Middle frontal gyrus (tissue), 1 donor: ENCODE measurements around the gene CRACDL.

ENCODE experiments used
- DNase-seq: peaks from one replicate; pipeline ENCODE4 v3.0.0-alpha.2; 2015; ENCODE audit warnings: low spot score; ENCODE audit errors: extremely low spot score

The CRACDL gene, protein sequence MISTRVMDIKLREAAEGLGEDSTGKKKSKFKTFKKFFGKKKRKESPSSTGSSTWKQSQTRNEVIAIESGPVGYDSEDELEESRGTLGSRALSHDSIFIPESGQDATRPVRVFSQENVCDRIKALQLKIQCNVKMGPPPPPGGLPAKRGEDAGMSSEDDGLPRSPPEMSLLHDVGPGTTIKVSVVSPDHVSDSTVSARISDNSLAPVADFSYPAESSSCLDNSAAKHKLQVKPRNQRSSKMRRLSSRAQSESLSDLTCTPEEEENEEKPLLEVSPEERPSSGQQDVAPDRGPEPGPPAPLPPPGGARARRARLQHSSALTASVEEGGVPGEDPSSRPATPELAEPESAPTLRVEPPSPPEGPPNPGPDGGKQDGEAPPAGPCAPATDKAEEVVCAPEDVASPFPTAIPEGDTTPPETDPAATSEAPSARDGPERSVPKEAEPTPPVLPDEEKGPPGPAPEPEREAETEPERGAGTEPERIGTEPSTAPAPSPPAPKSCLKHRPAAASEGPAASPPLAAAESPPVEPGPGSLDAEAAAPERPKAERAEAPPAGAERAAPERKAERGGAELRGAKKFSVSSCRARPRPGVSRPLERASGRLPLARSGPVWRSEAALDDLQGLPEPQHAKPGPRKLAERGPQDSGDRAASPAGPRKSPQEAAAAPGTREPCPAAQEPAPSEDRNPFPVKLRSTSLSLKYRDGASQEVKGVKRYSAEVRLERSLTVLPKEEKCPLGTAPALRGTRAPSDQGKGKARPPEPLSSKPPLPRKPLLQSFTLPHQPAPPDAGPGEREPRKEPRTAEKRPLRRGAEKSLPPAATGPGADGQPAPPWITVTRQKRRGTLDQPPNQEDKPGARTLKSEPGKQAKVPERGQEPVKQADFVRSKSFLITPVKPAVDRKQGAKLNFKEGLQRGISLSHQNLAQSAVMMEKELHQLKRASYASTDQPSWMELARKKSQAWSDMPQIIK

DNA sequence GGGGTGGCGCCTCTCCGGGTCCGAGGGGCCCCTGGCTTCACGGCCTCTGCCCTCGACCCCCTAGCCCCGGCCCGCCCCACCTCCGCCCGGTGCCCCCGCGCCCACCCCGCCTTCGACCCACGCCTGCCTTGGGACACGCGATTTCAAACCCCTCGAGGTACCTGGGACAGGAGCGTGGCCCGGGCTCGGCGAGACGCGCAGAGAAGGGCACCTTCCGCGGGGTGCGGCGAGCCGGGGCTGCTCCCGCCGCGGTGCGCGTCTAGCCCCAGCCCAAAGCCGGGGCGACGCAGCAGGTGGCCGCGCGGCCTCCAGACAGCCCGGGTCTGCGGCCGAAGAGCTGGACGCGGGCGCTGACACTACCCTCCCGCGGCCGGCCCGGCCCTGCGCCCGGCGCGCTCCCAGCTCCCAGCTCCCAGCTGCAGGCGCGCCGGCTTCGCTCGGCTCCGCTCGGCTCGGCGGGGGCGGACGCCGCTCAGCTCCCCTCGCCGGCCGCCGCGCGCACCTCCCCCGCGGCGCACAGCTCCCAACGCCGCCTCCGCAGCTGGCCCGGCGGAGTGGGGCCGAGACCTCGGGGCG is at the start of gene CRACDL:
TSS of gene CRACDL (minus strand) at position 449 of the 576 bp plus-strand sequence. CDS start 89,425 bp downstream, outside the sequence.
- no peak for DNase-seq

DNA sequence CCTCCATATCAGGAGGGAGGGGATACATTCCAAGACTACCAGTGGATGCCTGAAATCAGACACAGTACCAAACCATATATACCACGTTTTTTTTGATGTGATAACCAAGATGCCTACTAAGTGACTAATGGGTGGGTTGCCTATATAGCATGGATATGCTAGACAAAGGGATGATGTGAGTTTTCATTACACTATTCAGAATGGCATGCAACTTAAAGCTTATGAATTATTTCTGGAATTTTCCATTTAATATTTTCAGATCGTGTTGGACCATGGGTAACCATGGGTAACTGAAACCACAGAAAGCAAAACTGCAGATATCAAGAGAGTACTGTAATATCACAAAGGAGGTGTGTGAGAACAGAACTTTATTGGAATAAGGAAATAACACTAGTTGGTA is 39.6 kb upstream of the CRACDL start:
- no peak for DNase-seq

DNA sequence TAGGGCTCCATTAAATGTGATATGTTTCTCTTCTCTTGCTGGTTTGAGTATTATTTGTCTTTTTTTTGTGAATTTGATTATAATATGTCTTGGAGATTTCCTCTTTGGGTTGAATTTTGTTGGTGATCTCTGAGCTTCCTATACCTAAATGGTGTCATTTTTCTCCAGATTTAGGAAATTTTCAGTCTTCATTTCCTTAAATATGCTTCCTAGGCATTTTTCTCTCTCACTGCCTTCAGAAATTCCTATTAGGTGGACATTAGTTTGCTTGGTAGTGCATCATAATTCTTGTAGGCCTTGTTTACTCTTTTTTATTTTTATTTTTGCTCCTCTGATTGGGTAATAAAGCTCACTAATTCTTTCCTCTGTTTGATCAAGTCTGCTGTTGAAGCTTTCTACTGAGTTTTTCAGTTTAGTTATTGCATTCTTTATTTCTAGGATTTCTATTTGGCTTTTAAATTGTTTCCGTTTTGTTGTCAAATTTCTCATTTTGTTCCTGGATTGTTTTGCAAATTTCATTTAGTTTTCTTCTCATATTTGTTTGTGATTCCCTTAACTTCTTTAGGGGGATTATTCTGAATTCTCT is 36.6 kb upstream of the CRACDL start:
- DNase-seq, result no peak

- no peak for DNase-seq
Measured at GRCh38 chr2:98959810-98960507, 23.9 kb upstream of the CRACDL start.

GRCh38 chr2:98952966-98953365 is 16.9 kb upstream of the CRACDL start:
- no peak for DNase-seq

DNA sequence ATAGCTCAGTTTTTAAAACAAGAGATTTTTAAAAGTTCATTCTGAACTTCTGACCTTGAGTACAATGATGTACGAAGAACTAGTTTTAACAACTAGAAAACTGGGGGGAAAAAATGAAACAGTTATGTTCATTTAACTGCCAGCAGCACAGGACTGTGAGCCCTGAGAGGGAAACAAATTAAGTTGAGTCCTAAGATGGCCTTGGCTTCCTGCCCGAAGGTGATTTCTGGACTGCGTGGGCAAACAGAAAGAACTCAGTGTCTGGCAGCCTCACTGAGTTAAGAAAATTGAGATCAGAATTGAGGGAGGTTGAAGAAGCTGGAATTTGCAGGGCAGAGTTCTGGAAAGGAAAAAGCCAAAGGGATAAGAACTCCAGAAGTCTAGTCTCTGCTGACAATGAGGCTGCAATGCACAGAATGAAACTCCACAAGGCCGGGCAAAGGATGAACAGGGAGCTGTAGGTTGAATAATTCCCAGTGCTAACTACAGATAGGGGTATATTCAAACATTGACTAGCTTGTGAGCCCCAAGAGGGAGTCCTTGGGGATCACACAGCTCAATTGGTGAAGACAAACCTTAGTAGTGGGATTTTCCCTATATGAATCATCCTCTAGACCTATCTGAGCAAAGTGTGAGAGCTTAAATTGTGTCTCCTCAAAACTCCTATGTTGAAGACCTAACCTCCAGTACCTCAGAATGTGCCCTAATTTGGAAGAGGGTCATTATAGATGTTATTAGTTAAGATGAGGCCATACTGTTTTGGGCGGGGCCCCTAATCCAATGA is 13.1 kb upstream of the CRACDL start:
- DNase-seq, result no peak

DNA sequence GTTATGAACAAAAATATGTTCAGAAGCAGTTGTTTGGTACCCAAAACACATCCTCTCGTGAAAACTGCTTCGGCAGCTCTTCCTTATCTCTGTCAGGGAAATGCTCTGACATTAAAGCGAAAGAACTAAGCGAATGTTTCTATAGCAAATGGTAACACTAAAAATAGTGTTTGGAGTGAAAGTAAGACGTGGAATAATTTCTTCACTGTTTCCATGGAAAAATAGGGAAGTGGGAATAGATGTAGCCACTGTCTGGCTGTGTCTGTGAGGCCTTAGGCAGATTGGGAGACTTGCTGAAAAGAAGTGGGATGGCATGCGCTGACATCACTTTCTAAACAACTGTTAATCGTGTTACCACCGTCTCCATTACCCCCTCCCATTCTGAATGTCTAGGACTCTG is 11.5 kb upstream of the CRACDL start:
- no peak for DNase-seq

DNA sequence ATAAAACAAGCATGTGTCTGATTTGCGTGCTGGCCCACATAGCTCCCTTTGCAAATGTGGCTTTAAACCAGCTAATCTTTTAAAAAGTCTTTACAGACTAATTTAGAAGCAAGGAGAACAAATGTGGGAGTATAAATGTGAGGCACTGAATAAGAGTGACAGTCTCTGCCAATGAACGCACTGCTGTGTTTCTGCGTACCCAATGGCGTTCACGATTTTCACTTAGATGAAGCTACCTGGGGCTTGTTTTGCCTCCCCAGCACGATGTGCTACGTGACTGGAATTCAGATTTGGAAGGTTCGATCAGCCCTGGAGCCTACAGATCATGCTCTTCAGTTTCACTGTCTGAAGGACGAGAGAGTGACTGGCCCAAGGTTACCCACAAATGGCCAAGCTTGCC is 10.8 kb upstream of the CRACDL start:
- peak; percentile 43 for DNase-seq

GRCh38 chr2:98944775-98945174 is 8.8 kb upstream of the CRACDL start:
- no peak for DNase-seq

DNA sequence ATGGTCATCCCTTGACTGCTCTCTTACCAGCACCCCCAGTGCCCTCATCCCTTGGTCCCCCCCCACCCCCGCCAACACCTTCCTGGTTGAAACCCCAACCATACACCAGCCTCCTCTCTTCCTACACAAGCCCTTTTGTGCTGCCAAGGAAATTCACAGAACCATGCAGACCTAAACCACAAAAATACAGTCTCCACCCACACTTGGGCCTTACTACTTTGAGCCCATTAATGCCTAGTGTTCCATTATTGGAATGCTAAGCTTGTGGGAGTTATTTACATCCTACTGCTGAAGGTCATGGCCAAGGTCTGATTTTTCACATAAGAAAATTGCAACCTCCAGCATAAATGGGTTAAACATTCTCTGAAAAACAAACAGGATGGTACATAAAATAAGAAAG is 4.1 kb upstream of the CRACDL start:
- DNase-seq, result no peak

- DNase-seq, result no peak
Measured at GRCh38 chr2:98937906-98938305, 1.9 kb upstream of the CRACDL start.

DNA sequence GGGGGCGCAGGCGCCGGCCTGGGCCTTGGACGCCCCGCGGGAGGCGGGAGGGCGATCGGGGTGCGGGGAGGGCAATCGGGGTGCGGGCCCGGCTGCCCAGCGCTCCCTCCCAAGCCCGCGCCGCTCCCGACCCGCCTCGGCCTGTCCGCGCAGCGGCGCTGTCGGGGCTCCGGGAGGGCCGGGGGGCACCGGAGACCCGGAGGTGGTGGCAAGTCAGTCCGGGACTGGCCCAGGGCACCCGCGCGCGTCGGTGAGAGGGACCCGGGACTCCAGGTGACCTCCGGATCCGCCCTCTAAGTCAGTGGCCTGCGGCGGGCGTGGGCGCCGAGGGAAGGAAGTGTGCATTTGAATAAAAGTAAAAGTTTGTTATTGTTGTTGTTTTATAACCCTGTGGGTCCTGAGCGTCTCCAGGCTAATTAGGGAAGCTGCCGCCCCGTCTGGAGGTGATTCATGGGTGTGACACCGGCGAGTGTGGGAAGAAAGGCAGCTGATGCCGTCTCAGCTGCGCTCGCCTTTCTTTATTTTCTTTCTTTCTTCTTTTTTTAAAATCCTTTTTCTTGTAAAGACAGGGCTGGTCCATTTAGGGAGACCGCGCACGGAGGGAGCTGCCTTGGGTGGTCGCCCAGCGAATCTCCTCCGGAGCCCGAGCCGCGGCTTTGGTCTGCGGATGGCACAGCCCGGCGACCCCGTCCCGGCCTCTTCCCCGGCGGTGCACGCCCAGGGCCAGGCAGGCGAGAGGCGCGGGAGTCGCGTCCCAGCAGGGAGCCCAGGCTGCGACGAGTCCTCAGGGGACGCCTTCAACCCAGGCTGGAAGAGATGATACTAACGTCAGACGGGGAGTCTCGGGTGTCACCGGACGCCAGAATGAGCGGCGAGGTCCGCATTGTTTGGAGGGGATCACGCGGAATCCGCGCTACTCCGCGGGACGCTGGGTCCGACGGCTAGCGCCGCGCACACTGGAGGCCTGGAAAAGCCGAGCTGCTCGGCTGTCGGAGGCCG is 627 bp upstream of the CRACDL start:
- DNase-seq, result no peak

GRCh38 chr2:98935111-98935770 is 784 bp downstream of the CRACDL start:
- DNase-seq, result no peak

GRCh38 chr2:98932778-98933343 is 3.2 kb downstream of the CRACDL start:
- no peak for DNase-seq

DNA sequence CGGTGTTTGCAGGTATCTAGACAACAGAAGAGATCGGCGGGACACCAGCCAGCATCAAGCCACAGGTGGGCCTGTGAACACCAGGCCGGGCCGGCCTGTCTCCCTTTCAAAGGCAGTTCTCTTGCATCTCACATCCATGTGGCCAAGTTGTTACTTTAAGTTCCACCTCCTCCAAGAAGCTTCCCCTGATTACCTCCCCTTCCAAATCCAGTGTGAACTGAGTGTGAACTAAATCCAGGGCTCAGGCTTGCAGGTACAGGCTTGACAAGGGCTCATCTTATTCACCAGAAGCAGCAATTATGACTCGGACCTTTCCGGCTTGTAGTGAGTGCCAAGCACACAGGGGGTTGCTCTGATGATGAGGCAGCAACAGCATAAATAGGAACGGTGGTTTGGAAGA is 3.9 kb downstream of the CRACDL start:
- no peak for DNase-seq

- DNase-seq, result no peak
Measured at GRCh38 chr2:98931596-98931995, 4.4 kb downstream of the CRACDL start.

GRCh38 chr2:98929920-98930319 is 6.1 kb downstream of the CRACDL start:
- DNase-seq, result no peak

DNA sequence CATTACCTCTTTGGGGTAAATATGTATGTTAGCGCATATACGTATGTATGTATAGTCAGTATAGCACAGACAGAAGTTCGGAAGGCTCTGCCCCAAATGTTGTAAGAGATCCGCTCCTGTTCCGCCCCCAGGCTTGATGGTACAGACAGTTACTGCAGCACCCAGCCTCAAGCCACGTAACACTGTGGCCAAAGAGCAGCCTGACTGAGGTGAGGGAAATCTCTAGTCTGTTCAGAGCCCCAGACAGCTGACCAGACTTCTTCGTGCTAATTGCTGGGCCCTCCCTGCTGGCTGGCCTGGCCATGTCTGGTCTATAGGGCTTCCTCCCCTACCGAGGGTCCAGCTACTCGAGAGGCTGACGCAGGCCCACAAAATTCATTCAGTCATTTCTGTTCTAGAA is 7.8 kb downstream of the CRACDL start:
- DNase-seq, result no peak
